ENCODE measurements around the gene CACNA1B. TPM values are rescaled to one million over a fixed set of nuclear protein-coding genes. Genes with fewer than 3 reads are reported as not detected.
"Not testable (repeated sequence)": the region's sequence is repeated elsewhere in the genome, so short reads cannot be mapped to it uniquely, and the experiment has no call there.

CACNA1B gene
- total RNA-seq, 1 donor from 2014 or later = 0.13 TPM

DNA sequence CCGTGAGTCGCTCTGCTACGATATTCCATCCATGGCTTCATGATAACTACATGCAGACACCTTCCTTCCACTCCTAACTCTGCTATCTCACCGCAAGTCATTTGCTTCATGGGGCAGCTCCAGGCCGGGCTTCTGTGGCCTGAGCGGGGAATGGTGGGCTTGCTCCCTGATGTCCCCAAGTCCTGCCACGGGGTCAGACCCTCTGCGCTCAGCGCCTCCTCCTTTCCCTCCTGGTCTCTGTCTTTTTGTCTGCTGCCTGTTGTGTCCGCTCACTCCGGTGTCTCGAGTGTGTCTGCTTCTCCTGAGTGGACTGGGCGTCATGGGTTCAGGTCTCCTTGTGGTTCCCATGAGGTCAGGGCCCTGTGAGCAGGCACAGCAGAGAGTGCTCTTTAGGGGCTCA is 139.6 kb downstream of the CACNA1B start:
- no peak for DNase-seq (ENCODE audit: extremely low spot score, unreplicated experiment)
- Mint-ChIP-seq H3K27ac (ENCODE audit: unreplicated experiment) (no peak overlapping the region), H3K9me3 (ENCODE audit: unreplicated experiment) (no peaks in the 10 kb centered on the region), H3K27me3 (ENCODE audit: unreplicated experiment) (peaks cover 8% of the 10 kb centered on the region), H3K4me1 (ENCODE audit: unreplicated experiment) (no peaks in the 10 kb centered on the region), H3K36me3 (ENCODE audit: unreplicated experiment) (no peaks in the 10 kb centered on the region), H3K4me3 (ENCODE audit: unreplicated experiment) (no peak overlapping the region)
- TF ChIP-seq, protein P1, sequence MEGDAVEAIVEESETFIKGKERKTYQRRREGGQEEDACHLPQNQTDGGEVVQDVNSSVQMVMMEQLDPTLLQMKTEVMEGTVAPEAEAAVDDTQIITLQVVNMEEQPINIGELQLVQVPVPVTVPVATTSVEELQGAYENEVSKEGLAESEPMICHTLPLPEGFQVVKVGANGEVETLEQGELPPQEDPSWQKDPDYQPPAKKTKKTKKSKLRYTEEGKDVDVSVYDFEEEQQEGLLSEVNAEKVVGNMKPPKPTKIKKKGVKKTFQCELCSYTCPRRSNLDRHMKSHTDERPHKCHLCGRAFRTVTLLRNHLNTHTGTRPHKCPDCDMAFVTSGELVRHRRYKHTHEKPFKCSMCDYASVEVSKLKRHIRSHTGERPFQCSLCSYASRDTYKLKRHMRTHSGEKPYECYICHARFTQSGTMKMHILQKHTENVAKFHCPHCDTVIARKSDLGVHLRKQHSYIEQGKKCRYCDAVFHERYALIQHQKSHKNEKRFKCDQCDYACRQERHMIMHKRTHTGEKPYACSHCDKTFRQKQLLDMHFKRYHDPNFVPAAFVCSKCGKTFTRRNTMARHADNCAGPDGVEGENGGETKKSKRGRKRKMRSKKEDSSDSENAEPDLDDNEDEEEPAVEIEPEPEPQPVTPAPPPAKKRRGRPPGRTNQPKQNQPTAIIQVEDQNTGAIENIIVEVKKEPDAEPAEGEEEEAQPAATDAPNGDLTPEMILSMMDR (IDR thresholded peaks at IDR 0.05) = no peak

DNA sequence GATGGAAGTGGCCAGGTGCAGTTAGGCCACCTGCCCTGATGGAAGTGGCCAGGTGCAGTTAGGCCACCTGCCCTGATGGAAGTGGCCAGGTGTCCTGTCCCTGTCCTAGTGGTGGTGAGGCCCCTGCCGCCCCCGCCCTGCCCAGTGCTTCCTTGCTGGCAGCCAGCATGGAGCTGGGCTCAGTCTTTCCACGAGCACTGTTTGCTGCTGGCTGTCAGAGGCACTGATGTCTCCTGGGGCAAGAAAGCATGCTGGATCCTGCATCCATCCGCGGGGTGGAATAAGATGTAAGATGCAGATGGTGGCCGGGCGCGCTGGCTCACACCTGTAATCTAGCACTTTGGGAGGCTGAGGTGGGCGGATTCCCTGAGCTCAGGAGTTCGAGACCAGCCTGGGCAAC is 141.9 kb downstream of the CACNA1B start:
- not testable (repeated sequence) for H3K4me3 Mint-ChIP-seq (ENCODE audit: unreplicated experiment); H3K36me3 Mint-ChIP-seq (ENCODE audit: unreplicated experiment); H3K27ac Mint-ChIP-seq (ENCODE audit: unreplicated experiment); DNase-seq (ENCODE audit: extremely low spot score, unreplicated experiment); H3K4me1 Mint-ChIP-seq (ENCODE audit: unreplicated experiment); H3K9me3 Mint-ChIP-seq (ENCODE audit: unreplicated experiment)
- H3K27me3 Mint-ChIP-seq (ENCODE audit: unreplicated experiment) = peaks cover 18% of the 10 kb centered on the region

DNA sequence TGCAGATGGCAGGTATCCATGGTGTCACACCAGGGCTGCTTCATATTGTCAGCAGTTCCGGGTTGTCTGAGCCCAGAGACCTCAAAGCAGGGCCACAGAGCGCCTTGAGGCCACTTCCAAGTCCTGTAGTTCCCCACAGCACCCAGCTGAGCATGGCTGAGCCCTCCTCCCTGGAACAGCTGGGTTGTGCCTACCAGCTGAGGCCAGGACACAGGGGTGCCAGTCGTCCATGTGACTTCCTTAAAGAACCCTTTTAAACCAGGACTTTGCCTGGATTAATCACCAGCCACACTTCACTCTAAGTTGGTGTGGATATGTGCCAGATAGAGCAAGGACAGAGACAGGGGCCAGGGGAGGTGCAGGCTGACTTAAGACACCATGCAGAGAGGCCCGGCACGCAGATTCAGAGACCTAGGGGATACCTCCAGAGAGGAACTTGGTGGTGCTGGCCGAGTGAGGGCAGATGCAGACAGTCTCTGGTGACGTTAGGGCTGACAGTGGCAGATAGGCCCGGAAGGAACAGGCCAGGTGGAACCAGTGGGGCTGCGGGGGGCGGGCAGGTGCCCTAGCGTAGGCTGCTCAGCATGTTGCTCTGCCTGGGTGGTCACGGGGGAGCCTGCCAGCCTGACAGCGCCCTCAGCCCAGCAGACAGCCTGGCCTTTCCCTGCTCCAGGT is 142.7 kb downstream of the CACNA1B start:
- TF ChIP-seq, protein P1 (IDR thresholded peaks at IDR 0.05) = no peak
- Mint-ChIP-seq H3K9me3 (ENCODE audit: unreplicated experiment) (no peaks in the 10 kb centered on the region), H3K4me1 (ENCODE audit: unreplicated experiment) (no peaks in the 10 kb centered on the region), H3K36me3 (ENCODE audit: unreplicated experiment) (no peaks in the 10 kb centered on the region), H3K4me3 (ENCODE audit: unreplicated experiment) (no peak overlapping the region), H3K27me3 (ENCODE audit: unreplicated experiment) (peaks cover 22% of the 10 kb centered on the region), H3K27ac (ENCODE audit: unreplicated experiment) (no peak overlapping the region)
- DNase-seq (ENCODE audit: extremely low spot score, unreplicated experiment) = no peak

DNA sequence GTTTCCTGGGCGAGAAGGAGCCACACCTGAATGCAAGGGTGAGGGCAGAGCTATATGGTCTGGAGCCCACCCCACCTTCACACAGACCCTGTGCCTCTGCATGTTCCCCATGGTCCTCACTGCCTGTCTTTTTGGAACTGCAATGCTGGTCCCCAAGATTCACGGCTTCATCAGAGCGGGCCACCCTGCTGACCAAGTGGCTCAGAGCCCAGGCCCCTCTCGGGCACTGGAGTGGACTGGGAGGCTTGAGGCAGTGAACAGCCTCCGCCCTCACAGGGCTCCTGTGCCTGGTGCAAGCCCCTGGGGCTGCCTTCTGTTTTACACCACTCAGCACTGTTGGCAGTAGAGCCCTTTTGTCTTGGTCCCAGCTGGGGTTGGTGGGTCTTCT is 143.2 kb downstream of the CACNA1B start:
- DNase-seq (ENCODE audit: extremely low spot score, unreplicated experiment) = no peak
- TF ChIP-seq, protein P1 (IDR thresholded peaks at IDR 0.05) = no peak
- H3K27ac Mint-ChIP-seq (ENCODE audit: unreplicated experiment) = no peak overlapping the region
- H3K36me3 Mint-ChIP-seq (ENCODE audit: unreplicated experiment) = no peaks in the 10 kb centered on the region
- no peaks in the 10 kb centered on the region for H3K4me1 Mint-ChIP-seq (ENCODE audit: unreplicated experiment)
- no peak overlapping the region for H3K4me3 Mint-ChIP-seq (ENCODE audit: unreplicated experiment)
- peaks cover 27% of the 10 kb centered on the region for H3K27me3 Mint-ChIP-seq (ENCODE audit: unreplicated experiment)
- no peaks in the 10 kb centered on the region for H3K9me3 Mint-ChIP-seq (ENCODE audit: unreplicated experiment)

DNA sequence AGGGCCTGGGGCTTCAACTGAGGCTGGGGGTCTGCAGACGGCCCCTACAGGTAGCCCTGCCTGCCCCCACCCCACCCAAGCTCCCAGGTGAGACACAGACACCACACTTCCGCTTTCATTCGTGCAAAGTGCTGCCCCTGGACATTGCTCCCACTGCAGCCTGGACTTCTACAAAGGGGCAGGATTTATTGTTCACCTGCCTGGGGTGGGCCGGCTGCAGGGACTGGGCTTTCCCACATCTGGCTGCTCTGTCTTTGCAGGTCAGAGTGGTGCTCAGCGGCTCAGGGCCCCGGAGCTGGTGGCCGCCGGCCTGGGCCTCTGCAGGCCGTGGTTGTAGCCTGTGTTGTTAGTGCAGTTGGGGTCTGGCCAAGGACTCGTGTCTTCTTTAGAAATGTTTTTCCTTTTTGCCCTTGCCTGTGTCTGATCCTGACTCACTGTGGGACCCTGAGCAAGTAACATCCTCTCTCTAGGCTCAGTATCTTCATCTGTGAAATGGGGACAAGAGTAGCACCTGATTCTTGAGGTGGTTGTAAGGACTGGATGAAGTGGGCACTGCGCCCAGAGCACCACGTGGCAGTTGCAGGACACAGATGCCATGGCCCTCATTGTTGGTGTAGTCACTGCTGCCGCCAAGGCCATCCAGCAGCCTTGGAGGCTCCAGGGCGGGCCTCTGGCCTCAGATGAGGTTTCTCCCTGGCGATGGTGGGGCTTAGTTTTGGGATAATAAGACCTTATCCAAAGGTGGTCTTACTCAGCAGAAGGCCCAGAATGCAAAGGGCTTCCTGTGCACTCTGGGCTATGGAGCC is 143.9 kb downstream of the CACNA1B start:
- peaks cover 28% of the 10 kb centered on the region for H3K27me3 Mint-ChIP-seq (ENCODE audit: unreplicated experiment)
- TF ChIP-seq, protein P1 (IDR thresholded peaks at IDR 0.05) = no peak
- no peaks in the 10 kb centered on the region for H3K4me1 Mint-ChIP-seq (ENCODE audit: unreplicated experiment)
- no peaks in the 10 kb centered on the region for H3K9me3 Mint-ChIP-seq (ENCODE audit: unreplicated experiment)
- H3K36me3 Mint-ChIP-seq (ENCODE audit: unreplicated experiment) = no peaks in the 10 kb centered on the region
- DNase-seq (ENCODE audit: extremely low spot score, unreplicated experiment) = peak; percentile 80
- no peak overlapping the region for H3K27ac Mint-ChIP-seq (ENCODE audit: unreplicated experiment)
- H3K4me3 Mint-ChIP-seq (ENCODE audit: unreplicated experiment) = no peak overlapping the region

Data from osteocyte (in vitro differentiated cells).